SHP77 treated with DMSO at 0.1 percent for 48 hours (cell line): ENCODE data around the gene CCDC106.

Source experiments
- DNase-seq: peaks from one replicate; lab custom pipeline; 2025; lab: John Stamatoyannopoulos, UW

Gene CCDC106

DNA sequence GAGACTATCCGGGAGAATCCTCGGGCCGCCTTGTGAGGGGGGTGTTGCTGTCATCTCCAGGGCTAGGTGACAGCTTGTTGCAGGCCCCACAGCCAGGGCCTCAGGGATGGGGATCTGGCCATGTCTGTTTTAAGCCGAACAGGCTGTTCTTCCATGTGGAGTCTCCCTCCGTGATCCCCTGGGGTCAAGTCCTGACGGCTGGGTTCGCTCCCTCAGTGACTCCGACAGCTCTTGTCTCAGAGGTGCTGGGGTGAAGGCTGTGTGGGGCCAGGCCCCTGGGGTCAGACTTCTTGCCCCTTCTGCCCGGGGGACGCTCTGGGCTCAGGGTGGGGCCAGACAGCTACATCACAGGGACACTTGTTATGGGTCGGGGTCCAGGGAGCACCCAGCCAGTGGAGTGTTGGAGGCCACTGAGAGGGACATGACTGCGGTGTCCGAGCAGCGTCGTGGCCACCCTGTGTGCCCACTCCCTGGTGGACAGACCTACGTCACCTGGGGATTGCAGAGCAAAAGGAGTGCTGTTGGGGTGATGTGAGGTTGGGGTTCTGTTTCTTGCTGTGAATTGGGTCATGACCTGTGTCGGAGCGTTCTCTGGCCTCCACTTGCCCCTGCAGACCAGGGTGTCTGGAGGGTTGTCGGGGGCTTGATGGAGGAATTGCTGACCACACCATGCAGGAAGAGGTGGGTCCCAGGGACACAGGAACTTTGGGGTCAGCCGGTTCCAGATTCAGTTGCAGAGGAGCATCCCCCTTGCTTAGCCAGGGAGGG is 48.5 kb downstream of the CCDC106 start:
- DNase-seq: no peak

DNA sequence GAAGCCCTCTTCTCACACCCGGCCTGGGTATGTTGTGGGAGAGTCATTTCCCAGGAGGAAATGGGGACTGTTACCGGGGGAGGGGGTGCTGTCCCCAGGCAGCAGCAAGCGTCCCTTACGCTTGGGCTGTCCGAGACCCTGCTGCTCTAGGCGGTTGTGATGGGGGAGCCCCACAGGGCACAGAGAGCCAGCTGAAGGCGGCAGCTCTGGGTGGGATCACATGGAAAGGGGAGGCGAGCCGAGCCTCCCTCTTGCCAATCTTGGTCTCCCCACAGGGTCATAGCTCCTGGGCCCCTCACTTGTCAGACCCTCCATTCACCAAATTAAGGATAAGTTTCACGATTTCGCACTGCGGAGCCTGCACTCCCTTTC is 49.0 kb downstream of the CCDC106 start:
- no peak for DNase-seq

DNA sequence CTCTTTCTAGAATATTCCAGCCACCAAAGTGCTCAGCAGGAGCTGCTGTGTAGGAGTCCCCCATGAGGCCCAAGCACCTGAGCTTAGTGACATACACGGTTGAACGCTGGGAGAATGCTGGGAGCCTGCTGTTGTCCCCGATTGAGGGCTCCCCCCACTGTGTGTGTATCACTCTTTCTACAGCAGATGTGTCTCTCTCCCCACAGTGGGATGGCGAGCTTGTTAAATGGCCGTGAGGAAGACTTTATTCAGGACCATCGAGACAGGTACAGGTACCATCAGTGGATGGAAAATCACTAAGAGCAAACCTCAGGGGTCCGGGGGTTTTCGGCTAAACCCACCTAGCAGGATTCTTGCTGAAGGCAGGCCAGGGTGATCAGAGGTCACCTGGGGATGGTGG is 49.7 kb downstream of the CCDC106 start:
- DNase-seq: no peak

GRCh38 chr19:55698256-55698655 is 50.2 kb downstream of the CCDC106 start:
- no peak for DNase-seq

DNA sequence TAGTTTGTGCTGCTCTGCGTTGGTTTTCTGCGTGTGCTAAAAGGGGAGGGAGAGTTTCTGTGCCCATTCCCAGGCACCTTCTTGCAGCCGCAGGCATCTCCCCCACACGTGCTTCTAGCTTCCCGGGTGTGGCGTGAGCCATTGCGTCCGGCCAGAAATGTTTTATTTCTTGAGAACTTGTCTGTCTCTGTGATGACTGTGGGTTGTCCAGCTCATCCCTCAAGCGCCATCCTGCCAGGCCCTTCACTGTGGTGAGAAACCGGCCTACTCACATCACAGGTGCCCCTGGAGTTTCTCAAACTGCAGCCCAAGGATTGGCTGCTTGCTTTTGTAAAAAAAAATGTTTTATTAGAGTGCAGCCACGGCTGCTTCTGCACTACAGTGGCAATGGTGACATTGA is 51.2 kb downstream of the CCDC106 start:
- DNase-seq: no peak

DNA sequence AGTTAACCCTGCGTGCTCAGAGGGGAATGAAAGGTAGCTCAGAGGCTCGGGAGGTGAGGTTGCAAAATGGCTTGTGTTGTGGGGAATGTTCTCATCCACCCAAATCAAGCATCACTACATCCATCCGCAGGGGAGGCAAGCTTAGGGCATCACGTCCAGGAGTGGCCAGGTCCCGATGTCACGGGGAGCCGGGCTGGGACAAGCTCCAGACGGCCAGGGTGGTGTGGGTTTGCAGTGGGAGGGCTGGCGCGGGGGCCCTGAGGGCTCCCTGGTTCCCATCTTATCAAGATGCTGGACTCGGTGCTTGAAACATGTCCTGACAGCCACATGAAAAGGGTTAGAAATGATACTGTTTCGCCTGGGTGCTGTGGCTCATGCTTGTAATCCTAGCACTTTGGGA is 52.8 kb downstream of the CCDC106 start:
- DNase-seq: no peak

DNA sequence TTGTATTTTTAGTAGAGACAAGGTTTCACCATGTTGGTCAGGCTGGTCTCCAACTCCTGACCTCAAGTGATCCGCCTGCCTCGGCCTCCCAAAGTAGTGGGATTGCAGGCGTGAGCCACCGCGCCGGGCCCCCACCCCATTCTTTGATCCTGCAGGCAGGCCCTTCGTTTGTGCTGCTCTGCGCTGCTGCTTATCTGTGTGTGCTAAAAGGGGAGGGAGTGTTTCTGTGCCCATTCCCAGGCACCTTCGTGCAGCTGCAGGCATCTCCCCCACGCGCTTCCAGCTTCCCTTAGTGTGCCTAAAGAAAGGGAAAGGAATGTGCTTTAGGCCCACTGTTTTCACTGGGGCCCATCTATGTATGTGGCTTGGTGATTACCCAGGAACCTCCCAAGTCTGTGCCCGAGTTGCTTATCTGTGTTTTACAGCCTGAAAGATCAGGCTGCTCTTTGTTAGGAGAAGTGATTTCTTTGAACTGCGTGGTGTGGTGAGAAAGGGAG is 54.2 kb downstream of the CCDC106 start:
- DNase-seq: no peak
